ENCODE results near the gene TMCO4.

DNA sequence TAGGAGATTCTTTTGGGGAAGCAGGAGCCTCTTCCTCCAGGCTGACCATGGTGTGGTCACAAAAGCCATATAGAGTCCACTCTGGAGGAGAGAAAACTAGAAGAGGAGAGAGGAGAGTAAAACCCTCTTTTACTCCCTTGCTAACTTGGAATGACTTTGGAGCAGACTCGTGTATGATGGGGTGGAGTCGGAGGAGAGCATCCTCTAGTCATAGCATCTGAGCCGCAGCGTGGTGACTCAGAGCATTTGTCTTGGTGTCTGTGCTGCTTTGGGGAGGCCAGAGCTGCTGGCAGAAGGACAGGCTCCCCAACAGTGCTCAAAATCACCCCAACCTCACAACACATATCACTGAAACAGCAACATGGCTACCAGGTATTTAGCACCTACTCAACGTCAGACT is 123.9 kb downstream of the TMCO4 start:
- TF ChIP-seq, protein P1, sequence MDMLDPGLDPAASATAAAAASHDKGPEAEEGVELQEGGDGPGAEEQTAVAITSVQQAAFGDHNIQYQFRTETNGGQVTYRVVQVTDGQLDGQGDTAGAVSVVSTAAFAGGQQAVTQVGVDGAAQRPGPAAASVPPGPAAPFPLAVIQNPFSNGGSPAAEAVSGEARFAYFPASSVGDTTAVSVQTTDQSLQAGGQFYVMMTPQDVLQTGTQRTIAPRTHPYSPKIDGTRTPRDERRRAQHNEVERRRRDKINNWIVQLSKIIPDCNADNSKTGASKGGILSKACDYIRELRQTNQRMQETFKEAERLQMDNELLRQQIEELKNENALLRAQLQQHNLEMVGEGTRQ (CRISPR knock-in tag; IDR thresholded peaks at IDR 0.05), result no peak
- no peak for TF ChIP-seq CREB1 (CRISPR knock-in tag; IDR thresholded peaks at IDR 0.05)
